Measurements from ENCODE around the gene ITIH1.
"Not testable (repeated sequence)": the region's sequence is repeated elsewhere in the genome, so short reads cannot be mapped to it uniquely, and the experiment has no call there.

DNA sequence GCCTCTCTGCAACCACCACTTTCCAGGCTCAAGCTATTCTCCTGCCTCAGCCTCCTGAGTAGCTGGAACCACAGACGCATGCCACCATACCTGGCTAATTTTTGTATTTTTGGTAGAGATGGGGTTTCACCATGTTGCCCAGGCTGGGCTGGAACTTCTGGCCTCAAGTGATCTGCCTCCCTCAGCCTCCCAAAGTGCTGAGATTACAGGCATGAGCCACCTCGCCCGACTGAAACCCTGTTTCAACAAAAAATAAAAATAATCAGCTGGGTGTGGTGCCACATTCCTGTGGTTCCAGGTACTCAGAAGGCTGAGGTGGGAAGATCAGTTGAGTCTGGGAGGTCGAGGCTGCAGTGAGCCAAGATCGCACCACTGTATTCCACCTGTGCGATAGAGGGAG is 913 bp upstream of the ITIH1 start:
- TF ChIP-seq YY1 (IDR thresholded peaks at IDR 0.05; ENCODE audit: insufficient read depth, insufficient read length); SUZ12 (IDR thresholded peaks at IDR 0.05; ENCODE audit: extremely low read depth, insufficient read depth, insufficient read length); ZNF274 (IDR thresholded peaks at IDR 0.05; ENCODE audit: low read depth, low read length): not testable (repeated sequence)
